Stimulated activated CD4-positive, alpha-beta T cell treated with anti-CD3 and anti-CD28 coated beads, Interleukin-4, amount 100 ng/mL, for 1 hour (primary cell): ENCODE data around the gene CAPZB.

Experiments used
- DNase-seq: peaks from one replicate; pipeline ENCODE4 v3.0.0-alpha.2; 2020

Gene CAPZB

GRCh38 chr1:19496527-19496874, 11.2 kb upstream of the CAPZB start:
- no peak for DNase-seq

- DNase-seq: no peak
These were observed 10.6 kb upstream of the CAPZB start for GRCh38 chr1:19495799-19496526.

GRCh38 chr1:19495000-19495656, 9.8 kb upstream of the CAPZB start:
- DNase-seq: no peak

GRCh38 chr1:19493547-19493946, 8.2 kb upstream of the CAPZB start:
- no peak for DNase-seq

- no peak for DNase-seq
These were observed 4.7 kb upstream of the CAPZB start for GRCh38 chr1:19489996-19490395.

- DNase-seq: no peak
These were observed 2.8 kb upstream of the CAPZB start for GRCh38 chr1:19488136-19488535.

GRCh38 chr1:19484798-19485361, 459 bp downstream of the CAPZB start:
- no peak for DNase-seq

GRCh38 chr1:19484338-19484797, 971 bp downstream of the CAPZB start:
- DNase-seq: peak; percentile 42

GRCh38 chr1:19483691-19484090, 1.6 kb downstream of the CAPZB start:
- DNase-seq: no peak

- DNase-seq: peak; percentile 23
These were observed 2.1 kb downstream of the CAPZB start for GRCh38 chr1:19483261-19483660.

GRCh38 chr1:19481826-19482398, 3.4 kb downstream of the CAPZB start:
- DNase-seq: no peak

GRCh38 chr1:19480282-19480681, 5.1 kb downstream of the CAPZB start:
- DNase-seq: no peak

GRCh38 chr1:19479351-19480120, 5.8 kb downstream of the CAPZB start:
- no peak for DNase-seq

- no peak for DNase-seq
These were observed 7.0 kb downstream of the CAPZB start for GRCh38 chr1:19478322-19478721.

- DNase-seq: no peak
These were observed 7.8 kb downstream of the CAPZB start for GRCh38 chr1:19477284-19478249.

GRCh38 chr1:19476450-19477190, 8.7 kb downstream of the CAPZB start:
- DNase-seq: no peak

- no peak for DNase-seq
These were observed 10.0 kb downstream of the CAPZB start for GRCh38 chr1:19475296-19475695.

GRCh38 chr1:19472174-19472573, 13.2 kb downstream of the CAPZB start:
- DNase-seq: no peak

- no peak for DNase-seq
These were observed 16.3 kb downstream of the CAPZB start for GRCh38 chr1:19469004-19469403.

- peak; percentile 66 for DNase-seq
These were observed 16.9 kb downstream of the CAPZB start for GRCh38 chr1:19468397-19468956.
